GM12892 (cell line): ENCODE measurements around the gene F13A1.

Source experiments
- POLR2A ChIP-seq: IDR thresholded peaks from 2 replicates; pipeline ENCODE4 v1.6.1; 2011; ENCODE audit warnings: low read depth, low read length, control low read depth
- POLR2AphosphoS5 ChIP-seq: IDR thresholded peaks from 2 replicates; pipeline ENCODE4 v1.6.1; 2011; ENCODE audit warnings: low read depth, low read length, control low read depth
- TAF1 ChIP-seq: IDR thresholded peaks from 2 replicates; pipeline ENCODE4 v1.6.1; 2011; ENCODE audit warnings: low read depth, mild to moderate bottlenecking, control low read depth, low read length, borderline replicate concordance

GRCh38 chr6:6285679-6286078 lies 34.8 kb downstream of the F13A1 start:
- no peak for TF ChIP-seq POLR2A
- TF ChIP-seq POLR2AphosphoS5: no peak
- TF ChIP-seq TAF1: no peak
